GM23338 (cell line): ENCODE measurements around the gene TSPEAR.

ENCODE experiments used
- CREB1 ChIP-seq: fragments of 250-450 bp; sonication (Bioruptor Pico); IDR thresholded peaks from 2 replicates; pipeline ENCODE4 v1.5.0; 2020; ENCODE audit warnings: low read depth, mild to moderate bottlenecking, moderate library complexity
- CTCF ChIP-seq, 2 experiments: fragments of 200-600 bp in 1 of 2; sonication (generic) in 1 of 2; conservative IDR thresholded peaks; 2 replicates each; pipeline versions ENCODE4 v1.5.1 to v1.6.1; 2016 to 2017; ENCODE audit warnings: antibody characterized with exemption in 2 of 2, low read depth in 2 of 2, mild to moderate bottlenecking in 2 of 2, moderate library complexity in 1 of 2
- ETS1 ChIP-seq: IDR thresholded peaks from 2 replicates; pipeline ENCODE4 v1.6.1; 2016; ENCODE audit warnings: antibody characterized with exemption
- EZH2 ChIP-seq: fragments of 200-600 bp; sonication (generic); IDR thresholded peaks from one replicate; pipeline ENCODE4 v1.8.0; 2017; ENCODE audit warnings: antibody characterized with exemption, mild to moderate bottlenecking, low read depth; ENCODE audit not compliant: unreplicated experiment
- EZH2phosphoT487 ChIP-seq: fragments of 200-600 bp; sonication (generic); IDR thresholded peaks from one replicate; pipeline ENCODE4 v1.8.1; 2018; ENCODE audit warnings: antibody characterized with exemption; ENCODE audit not compliant: unreplicated experiment
- JUNB ChIP-seq: IDR thresholded peaks from one replicate; pipeline ENCODE4 v1.6.1; 2016; ENCODE audit warnings: antibody characterized with exemption; ENCODE audit not compliant: unreplicated experiment
- POLR2AphosphoS5 ChIP-seq: IDR thresholded peaks from 2 replicates; pipeline ENCODE4 v1.6.1; 2016; ENCODE audit warnings: antibody characterized with exemption, low read depth
- REST ChIP-seq: IDR thresholded peaks from one replicate; pipeline ENCODE4 v1.6.1; 2018; ENCODE audit warnings: antibody characterized with exemption; ENCODE audit not compliant: unreplicated experiment
- STAT1 ChIP-seq: IDR thresholded peaks from one replicate; pipeline ENCODE4 v1.6.1; 2016; ENCODE audit warnings: antibody characterized with exemption; ENCODE audit not compliant: unreplicated experiment
- ZNF114 ChIP-seq: fragments of 250-450 bp; sonication (Bioruptor Pico); IDR thresholded peaks from 2 replicates; pipeline ENCODE4 v1.5.0; 2020; ENCODE audit warnings: mild to moderate bottlenecking, moderate library complexity

GRCh38 chr21:44581158-44581557, 130.2 kb downstream of the TSPEAR start:
- TF ChIP-seq CTCF (conservative IDR thresholded peaks at IDR 0.05; ENCODE audit: low read depth in 2 of 2) (no peak), EZH2 (no peak), POLR2AphosphoS5 (no peak), EZH2phosphoT487 (no peak), ZNF114 (CRISPR knock-in tag) (no peak), CREB1 (no peak), REST (no peak), JUNB (no peak), ETS1 (no peak), STAT1 (no peak)
